ENCODE results near the gene PRKAG2.

Gene PRKAG2

DNA sequence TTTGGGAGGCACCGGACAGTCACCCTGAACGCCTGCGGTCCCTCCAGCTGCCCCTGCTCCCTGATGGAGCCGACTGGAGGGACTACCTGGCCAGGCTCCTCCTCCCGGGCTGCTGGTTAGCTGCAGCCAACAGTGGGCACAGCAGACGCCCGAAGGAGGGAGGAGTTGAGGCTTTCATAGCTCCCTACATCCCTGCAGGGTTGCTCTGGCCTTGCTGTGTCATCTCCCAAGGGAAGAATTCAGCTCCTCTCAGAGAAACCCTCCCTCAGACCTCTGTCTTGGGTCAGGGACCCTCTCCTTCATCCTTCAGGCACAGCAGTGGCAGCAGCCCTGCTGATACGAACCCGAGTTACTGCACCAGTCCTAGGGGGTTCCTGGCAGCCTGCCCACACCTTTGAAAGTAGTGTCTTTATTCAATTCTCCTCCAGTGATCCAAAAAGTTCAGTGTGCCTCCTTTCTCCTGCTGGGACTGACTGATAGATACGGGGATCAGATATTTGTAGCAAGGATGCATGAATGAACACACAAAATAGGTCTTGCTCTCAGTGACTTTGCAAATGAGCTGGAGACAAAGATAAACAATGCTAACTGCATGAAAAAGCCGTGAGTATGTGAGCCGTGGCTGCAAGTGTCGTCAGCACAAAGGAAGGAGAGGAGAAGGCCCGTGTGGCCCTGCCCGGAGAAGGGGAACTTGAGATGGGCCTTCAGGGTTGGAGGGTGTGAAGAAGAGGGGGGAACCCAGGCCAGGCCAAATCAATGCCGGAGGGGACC lies 136.6 kb downstream of the PRKAG2 start:
- DNase-seq, result no peak

DNA sequence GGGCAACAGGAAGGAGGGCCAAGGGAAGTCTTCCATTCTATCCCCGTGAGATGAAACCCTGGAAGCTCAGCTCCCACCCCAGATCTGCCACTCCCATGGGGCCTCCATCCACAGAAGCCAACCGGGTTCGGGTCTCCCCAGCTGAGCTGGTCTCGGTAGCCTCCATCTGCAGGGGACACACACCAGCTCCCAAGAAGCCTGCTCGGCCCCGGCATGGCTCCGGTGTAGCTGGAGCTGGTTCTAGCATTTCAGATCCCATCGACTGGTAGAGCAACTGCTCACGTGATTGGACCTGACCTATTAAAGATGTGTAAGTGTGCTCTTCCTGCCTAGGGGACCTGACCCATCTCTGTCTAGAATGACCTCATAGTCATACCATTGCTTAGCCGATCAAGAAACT lies 138.0 kb downstream of the PRKAG2 start:
- DNase-seq, result no peak

DNA sequence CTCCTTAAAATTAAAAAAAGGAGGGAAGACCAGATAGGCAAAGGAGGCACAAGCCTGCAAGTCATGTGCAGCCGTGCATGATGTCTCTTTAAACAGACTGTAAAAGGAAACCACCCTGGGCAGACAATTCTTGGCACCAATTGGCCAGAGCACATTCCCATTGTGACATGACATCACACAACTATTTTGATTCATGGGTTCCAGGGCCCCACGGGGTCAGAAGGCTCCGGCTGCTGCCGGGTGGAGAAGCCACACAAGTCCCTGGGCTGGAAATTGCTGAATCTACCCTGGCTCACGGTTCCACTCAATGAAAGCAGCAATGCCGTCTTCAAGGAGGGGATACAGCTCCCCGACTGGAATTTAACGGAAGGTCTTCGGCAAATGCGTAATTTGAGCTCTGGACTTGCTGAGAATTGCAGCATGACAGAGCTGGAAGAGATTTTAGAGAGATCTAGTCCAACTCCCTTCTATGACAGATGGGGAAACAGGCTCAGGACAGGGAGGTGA lies 140.5 kb downstream of the PRKAG2 start:
- no peak for DNase-seq

DNA sequence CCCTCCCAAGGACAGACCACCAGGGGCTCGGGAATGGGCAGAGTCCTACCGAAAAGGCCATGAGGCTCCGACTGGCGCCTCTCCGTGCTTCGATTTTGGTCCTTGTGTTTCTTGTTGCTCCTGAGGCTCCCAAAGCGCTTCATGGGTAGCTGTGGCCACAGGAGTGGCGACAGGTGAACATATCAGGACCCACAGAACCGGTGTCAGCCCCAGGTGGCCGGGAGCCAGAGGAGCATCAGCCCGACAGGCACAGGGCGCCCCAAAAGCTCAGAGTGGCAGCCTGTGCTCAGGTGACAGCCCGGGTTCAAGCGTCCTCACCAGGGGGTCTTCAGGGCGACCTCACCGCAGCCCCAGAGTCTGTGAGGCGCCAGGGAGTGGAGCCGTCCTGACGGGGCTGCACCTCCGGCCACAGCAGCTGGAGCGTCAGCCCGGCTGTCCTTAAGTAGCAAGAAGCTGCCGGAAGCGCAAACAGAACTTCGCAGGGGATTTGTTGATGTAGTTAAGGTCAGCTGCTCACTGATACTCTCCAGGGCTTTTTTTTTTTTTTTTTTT lies 141.0 kb downstream of the PRKAG2 start:
- no peak for DNase-seq

DNA sequence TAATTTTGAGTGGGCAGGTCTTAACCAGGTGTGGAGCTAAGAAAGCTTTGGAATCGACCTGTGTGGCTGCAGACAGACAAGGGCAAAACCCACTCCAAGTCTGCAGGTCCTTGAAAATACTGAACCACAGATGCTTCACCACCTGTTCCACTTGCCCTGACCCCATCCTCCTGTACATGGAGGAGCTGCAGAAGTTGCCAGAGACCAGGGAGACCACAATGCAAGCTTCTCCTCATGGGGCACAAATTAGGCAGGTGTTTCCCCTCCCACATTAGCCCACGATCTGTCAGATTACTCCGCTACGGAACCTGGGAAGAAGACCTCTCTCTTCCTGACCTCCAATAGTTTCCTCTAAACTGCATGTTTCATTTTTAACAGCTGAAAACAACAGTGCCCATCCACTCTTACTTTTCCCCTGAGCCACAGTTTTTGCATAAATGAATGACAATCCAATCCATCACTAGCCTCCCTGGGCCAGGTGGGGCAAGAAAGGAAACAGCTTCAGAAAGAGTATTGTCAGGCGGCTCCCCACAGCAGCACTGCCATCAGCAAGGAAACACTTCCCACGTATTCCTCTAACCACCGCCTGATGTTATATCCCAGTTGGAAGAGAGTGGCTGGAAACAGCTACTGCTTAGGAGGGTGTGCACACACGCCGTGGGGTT lies 141.6 kb downstream of the PRKAG2 start:
- no peak for DNase-seq

DNA sequence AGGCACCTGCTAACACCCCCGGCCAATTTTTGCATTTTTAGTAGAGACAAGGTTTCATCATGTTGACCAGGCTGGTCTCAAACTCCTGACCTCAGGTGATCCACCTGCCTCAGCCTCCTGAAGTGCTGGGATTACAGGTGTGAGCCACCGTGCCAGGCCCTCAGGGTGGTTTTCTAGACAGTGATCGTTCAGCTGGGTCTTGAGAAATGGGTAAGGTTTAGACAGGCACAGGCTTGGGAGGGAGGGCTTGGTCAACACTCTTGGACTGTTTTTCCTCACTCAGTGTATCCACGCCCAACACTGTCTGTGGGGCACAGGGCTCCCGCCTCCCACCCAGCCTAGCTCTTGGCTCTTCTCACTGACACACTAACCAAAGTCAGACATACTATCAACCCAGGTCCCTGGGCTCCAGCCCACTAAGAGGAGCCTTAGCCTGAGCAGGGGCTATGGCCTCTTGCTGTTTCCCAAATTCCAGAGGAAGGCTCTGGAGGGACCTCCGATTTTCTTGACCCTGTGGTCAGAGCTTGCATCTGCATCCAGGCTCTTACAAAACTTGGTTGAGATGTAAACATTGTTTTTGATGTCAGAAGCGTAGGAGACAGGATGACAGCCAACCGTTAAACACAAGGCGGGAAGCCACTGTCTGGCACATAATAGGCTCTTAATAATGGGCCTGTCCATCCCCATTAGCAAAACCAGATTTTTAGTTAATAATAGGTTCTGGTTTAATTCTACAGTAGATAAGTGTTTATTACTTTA lies 143.9 kb downstream of the PRKAG2 start:
- DNase-seq, result no peak

DNA sequence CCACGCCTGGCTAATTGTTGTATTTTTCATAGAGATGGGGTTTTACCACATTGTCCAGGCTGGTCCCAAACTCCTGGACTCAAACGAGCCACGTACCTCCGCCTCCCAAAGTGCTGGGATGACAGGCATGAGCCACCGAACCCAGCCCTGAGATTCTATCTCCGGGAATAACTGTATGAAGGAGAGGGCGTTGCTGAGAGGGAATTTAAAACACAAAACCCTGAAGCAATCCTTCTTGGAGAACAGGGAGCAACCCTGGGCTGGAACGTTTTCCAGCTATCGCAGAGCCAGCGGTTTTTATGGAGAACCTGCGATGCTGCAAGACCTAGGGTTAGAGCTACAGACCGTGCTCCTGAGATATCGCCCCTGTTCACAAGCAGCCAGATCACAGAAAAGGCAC lies 144.6 kb downstream of the PRKAG2 start:
- no peak for DNase-seq

DNA sequence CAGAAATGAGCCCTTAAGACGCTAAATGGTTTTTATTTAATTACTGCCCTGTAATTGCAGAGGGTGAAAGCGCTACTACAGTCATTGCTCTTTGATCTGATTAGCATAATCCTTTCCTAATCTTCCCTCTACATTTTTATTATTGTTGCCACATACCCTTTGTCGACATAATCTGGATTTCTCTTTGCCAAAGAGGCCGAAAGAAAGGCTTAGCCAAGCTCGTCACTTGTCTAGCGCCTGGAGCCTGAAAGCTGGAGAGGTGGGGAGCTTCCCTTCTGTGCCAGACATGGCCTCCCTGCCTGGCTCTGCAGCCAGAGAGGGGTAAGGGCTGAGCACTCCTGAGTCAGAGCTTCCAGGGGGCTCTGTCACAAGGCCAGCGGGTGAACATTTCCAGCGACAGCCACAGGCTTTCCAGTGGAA lies 145.9 kb downstream of the PRKAG2 start:
- no peak for DNase-seq

DNA sequence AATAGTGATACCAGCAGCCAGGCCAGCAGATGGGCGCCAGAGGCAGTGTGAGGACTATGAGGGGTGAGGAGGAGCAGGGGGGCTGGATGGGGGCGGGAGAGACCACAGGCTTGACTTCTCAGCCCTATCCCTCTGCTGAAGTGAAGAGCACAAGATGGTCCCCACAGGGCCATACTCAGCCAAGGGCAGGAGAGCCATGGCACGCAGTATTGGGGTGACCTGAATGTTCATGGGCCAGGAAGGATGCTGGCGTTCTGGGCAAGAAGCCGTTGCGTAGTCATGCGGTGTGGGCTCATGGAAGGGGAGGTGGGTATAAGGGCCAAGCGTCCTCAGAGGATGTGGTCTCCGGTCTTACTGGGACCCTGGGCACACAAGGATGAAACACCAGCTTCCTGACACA lies 146.3 kb downstream of the PRKAG2 start:
- DNase-seq, result no peak

DNA sequence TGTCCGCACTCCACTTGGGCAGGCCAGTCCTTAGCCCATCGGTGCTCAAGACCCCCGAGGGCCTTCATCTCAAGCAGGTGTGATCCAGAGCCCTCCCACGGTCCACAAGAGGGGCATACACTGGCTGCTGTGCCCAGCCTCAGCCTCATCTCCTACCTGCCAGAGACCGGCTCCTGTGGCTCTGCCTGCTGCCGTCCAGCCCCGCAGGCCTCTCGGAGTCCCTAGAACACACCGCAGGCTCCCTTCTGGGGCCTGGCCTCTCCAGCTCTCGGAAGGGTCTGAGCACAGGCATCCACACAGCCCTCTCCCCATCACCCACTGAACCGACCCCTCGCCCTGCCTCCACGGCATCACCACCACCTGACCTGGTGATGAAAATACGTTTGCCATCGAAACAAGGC lies 147.4 kb downstream of the PRKAG2 start:
- no peak for DNase-seq

DNA sequence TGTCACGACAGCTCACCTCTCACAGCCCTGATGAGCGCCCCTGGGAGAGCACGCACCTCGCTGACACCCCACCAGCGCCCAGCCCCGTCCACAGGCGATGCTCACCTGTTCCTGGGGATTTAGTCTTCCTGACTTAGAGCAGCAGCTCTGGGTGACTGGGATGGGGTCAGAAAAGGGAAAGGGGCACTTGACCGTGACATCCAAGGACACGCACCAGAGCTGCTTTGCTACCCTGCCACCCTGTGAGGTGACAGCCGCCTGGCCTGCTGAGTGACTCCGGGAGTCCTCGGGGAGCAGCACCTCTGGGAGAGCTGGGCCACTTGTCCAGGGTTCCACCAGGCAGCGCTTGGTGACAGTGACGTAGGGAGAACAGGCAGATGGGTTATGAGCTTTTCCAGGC lies 148.2 kb downstream of the PRKAG2 start:
- no peak for DNase-seq

DNA sequence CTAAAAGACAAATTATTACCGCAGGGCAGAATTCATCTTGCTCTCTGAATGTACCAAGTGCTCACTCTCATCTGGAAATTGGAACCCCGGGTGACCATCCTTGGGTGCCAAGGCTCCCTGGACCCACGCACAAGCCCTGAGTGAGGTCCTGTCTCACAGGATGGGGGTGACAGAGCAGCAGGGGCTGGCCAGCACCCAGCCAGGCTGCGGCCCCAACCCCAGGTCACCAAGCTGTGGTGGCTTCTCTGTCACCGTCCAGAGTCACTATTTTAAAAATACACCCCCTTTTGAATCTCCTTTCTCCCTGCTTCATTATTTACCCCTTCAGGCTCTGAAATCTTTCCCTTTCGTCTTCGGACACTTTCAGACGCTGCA lies 148.6 kb downstream of the PRKAG2 start:
- DNase-seq, result no peak

DNA sequence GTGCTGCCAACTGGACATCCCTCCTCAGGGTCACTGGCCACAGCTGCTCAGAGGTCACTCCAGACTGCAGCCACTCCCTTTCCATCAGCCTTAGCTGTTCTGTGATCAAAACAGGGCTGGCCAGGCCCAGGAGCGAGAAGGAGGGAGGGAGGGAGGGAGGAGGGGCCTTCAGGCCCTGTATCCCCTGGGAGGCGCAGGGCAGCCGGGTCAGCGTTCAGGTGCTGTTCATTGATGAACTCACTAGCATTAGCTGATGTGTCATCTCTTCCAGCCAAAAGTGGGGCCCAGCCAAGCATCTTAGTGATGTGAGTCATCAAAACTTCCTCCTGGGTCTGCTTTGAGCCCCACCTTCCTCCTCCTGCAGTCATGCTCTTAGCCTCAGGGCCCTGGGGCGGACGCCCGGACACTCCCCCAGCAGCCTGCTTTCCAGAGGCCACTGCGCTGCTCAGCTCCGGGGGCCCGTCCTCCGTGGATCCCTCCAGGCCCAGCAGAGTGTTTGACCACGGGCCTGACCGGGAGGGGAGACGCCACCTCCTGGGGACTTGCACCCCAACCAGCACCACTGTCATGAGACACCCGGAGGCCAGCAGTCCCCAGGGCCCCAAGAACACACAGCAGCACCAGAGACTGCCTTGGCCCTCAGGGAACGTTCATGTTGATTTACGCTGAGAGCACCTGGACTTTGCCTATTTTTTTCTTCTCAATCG lies 149.2 kb downstream of the PRKAG2 start:
- DNase-seq, result peak; percentile 43 to 67

DNA sequence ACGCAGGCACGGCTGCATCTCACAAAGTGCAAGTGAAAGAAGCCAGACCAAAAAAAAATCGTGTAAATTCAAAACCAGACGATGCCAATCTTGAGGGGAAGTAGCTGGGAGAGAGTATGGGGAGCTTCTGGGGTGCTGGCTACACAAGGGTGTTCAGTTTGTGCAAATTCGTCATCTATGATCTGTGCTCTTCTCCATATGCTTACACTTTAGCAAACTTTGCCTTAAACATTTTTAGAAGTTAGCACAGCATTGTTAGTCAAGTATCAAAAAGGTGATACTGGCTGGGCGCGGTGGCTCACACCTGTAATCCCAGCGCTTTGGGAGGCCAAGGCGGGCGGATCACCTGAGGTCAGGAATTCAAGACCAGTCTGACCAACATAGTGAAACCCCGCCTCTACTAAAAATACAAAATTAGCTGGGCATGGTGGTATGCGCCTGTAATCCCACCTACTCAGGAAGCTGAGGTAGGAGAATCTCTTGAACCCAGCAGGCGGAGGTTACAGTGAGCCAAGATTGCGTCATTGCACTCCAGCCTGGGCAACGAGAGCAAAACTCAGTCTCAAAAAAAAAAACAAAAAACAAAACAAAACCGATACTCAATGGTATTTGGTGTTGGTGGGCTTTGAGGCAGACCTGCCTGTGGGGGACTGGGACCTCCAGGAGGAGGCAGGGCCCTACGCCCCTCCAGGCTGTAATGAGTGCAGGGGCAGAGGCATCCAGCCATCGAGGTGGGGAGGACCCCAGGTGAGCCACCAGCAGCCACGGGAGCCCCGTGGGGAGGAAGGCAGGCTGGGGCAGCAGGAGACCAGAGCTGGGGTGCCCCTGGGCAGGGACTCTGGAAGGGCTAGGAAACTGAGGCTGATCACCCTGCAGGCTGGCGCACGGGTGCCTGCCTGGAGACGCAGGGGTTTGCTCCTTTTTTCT lies 150.0 kb downstream of the PRKAG2 start:
- no peak for DNase-seq

DNA sequence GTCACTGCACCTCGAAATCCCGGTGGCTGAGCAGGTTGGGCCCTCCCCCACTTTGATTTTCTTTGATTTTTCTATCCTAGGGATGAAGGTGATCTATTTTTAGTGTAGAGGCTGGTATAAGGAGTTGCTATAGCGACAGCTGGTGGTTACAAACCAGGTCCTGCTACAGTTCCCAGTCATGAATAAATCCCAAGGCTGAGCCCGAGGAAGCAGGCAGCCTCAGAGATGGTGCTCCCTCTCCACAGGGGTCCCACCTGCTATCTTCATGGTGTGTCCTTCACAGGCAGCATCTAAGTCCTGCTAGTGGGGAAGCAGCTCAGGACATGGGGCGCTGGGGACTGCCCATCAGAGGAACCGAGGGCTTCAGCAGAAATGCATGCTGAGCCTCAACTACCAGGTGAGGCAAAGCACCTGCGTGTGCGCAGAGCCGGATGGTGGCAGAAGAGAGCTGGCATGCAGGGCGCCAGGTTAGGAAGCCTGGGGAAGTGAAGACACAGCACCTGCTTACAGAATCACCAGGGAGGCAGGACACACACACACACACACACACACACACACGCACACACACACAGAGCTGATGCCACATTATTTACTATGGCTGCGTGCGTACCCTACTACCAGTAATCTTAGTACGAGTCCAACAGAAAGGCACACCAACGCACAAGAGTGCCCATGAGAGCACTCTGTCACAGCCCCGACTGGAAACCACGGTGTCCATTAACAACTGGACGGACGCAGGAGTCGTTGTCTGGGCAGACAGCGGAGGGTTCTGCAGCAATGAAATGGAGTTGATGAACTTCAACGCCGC lies 150.9 kb downstream of the PRKAG2 start:
- DNase-seq, result no peak

DNA sequence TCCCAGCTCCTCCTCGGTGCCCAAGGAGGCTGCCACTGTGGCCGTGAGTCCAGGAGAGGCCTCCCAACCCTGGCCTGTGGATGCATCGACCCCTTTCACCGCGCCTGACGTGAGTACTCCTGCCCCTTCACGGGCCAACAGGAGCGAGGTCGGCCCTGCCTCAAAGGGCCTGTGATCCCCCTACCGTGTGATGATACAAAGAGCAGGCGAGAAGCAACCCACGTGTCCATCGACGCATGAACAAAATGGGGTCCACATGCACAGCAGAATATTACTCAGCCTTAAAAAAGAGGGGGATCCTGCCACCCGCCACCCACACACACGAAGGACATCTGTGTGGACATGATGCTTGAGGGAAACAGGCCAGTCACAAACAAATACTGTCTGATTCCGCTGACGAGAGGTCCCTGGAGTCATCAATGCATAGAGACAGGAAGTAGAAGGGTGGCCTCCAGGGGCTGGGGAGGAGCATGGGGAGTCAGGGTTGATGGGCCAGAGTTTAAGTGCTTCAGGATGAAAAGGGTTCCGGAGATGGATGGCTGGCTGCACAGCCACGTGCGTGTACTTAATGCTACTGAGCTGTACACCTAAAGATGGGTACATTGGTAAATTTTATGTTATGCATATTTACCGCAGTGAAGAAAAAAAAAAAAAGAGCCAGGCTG lies 151.9 kb downstream of the PRKAG2 start:
- no peak for DNase-seq

DNA sequence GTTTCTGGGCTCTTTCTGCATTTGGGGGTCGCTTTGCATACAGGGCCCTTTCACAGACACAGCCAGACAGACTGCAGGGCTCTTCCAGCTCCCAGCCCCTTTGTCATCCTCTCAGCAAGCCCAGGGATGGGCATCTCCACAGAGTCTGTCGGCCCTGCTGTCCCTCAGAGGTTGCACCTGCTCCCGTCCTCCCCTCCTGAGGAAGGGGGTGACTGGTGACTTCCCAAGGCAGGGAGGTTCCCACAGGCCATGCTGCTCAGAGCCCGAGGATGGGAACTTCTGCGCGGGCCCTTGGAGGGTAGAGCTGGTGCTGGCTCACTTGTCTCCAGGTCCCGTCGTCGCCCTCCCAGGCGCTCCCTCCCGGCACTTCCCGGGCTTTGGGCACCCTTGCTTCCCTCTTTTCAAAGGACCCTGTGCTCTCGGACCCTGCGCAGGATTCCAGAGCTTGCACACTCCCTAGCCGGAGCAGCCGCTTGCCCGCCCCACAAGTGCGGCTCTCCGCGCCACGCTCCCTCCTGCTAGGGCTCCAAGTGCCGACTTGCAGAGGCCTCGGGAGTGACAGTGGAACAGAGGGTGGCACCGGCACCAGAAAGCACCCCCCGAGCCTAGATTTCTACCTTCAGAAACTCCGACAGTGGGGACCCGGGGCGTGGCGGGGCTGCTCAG lies 152.5 kb downstream of the PRKAG2 start:
- no peak for DNase-seq

DNA sequence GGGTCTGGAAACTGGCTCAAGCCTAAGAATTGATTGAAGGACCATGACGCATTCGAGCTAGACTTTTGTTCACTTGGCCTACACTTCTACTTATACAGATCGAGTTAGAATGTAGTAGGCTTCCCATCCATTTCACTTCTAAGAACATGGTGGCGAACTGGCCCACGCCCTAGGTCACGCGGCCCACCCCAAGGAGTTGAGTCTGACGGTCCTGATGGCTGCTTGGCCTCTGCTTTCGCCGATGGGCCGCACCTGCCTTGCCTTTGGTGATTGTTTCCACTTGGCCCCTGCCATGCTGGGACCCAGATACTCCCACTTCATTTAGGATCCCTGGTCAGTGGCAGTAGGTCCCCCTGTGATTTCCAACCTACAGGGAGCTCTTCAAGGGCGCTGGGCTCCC lies 153.6 kb downstream of the PRKAG2 start:
- no peak for DNase-seq

DNA sequence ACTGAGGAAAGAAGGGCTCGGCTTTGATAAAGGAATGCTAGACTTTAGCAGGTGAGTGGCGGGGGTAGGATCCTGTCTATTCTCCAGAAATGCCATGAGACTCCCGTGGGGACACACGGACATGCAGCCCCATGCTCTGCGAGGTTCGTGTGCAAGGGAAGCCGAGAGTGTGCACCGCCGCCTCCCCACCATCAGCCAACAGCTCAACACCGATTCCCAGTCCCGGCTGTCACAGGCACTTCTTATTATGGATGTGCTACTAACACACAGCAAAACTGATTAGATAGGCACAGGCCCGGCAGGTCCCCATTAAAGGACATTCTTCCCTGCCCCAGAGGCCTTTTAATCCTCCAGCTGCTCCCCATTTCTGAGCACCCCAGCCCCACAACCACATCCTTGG lies 154.4 kb downstream of the PRKAG2 start:
- no peak for DNase-seq

DNA sequence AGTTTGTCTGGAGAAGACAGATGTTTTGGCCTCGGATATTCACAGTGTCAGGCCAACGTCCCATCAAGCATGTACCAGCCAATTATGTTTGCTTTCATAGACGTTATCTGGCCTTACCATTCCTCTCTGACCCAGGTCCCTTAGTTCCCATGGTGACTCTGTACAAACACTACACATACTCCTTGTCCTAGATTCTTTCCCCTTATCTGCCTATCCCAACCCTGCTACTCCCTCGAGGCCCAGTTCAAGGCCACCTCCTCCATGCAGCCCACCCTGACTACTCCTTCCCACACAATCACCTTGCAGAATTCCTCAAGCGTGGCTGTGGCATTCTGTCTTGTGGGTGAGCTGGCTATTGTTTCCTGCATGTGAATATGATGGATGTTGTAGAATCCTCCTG lies 155.2 kb downstream of the PRKAG2 start:
- no peak for DNase-seq
